PFSK-1 (cell line): ENCODE data around the gene COQ9.

ENCODE experiments used
- POLR2AphosphoS5 ChIP-seq: IDR thresholded peaks from 2 replicates; pipeline ENCODE4 v1.6.1; 2012; ENCODE audit warnings: low read depth, mild to moderate bottlenecking, control low read depth, low read length, moderate library complexity
- SIN3A ChIP-seq: IDR thresholded peaks from 2 replicates; pipeline ENCODE4 v1.6.1; 2012; ENCODE audit warnings: mild to moderate bottlenecking, low read length, moderate library complexity, borderline replicate concordance; ENCODE audit not compliant: insufficient read depth
- TAF1 ChIP-seq: IDR thresholded peaks from 2 replicates; pipeline ENCODE4 v1.6.1; 2012; ENCODE audit warnings: low read length, control low read depth, borderline replicate concordance; ENCODE audit not compliant: insufficient read depth

GRCh38 chr16:57405097-57405496 is 42.2 kb upstream of the COQ9 start:
- TF ChIP-seq POLR2AphosphoS5, result no peak
- TF ChIP-seq TAF1, result no peak
- TF ChIP-seq SIN3A, result no peak
